HEK293T (cell line): ENCODE results near the gene ARAP2.

Source experiments
- BHLHE40 ChIP-seq: fragments of 450-650 bp; IDR thresholded peaks from 2 replicates; pipeline ENCODE4 v1.6.1; 2016; ENCODE audit warnings: mild to moderate bottlenecking, moderate library complexity, borderline replicate concordance
- CTBP1 ChIP-seq: fragments of 450-650 bp; IDR thresholded peaks from 2 replicates; pipeline ENCODE4 v1.6.1; 2016; ENCODE audit warnings: borderline replicate concordance
- FOXM1 ChIP-seq: fragments of 450-650 bp; IDR thresholded peaks from 2 replicates; pipeline ENCODE4 v1.6.1; 2017; ENCODE audit warnings: mild to moderate bottlenecking, borderline replicate concordance
- LEF1 ChIP-seq: fragments of 450-650 bp; IDR thresholded peaks from 2 replicates; pipeline ENCODE4 v1.6.1; 2017; ENCODE audit warnings: mild to moderate bottlenecking, borderline replicate concordance
- SP1 ChIP-seq: fragments of 450-650 bp; IDR thresholded peaks from 2 replicates; pipeline ENCODE4 v1.6.1; 2017
- SUZ12 ChIP-seq: fragments of 450-650 bp; IDR thresholded peaks from 2 replicates; pipeline ENCODE4 v1.6.1; 2016; ENCODE audit warnings: mild to moderate bottlenecking
- TARDBP ChIP-seq: fragments of 450-650 bp; IDR thresholded peaks from 2 replicates; pipeline ENCODE4 v1.6.1; 2016

GRCh38 chr4:36292556-36293188, 48.4 kb upstream of the ARAP2 start:
- TF ChIP-seq SUZ12 (no peak), SP1 (no peak), BHLHE40 (no peak), CTBP1 (no peak), FOXM1 (no peak), LEF1 (no peak), TARDBP (no peak)
